Measurements from ENCODE around the gene MAP2K7.

The MAP2K7 gene

GRCh38 chr19:7963566-7963965 is 59.9 kb downstream of the MAP2K7 start:
- no peak overlapping the region for H3K4me3 ChIP-seq (replicated peaks; ENCODE audit: low read depth, low read length)
- no peak for DNase-seq (ENCODE audit: low read depth)
- no peak for TF ChIP-seq CTCF (IDR thresholded peaks at IDR 0.05; ENCODE audit: low read length, missing control alignments)

Measured in fibroblast of pulmonary artery (primary cell).